ENCODE data around the gene ADAMTS4. TPM values are rescaled to one million over a fixed set of nuclear protein-coding genes. Genes with fewer than 3 reads are reported as not detected.
A peak's percentile ranks its signal among the peaks of the same experiment; 100 is the strongest.

ADAMTS4 gene
- total and polyA plus RNA-seq, 9 of the 15 experiments (the other 6 are each of a cell fraction or from before 2014, with no cell fraction given), result 0.07 to 3.7 (median 0.41) TPM

DNA sequence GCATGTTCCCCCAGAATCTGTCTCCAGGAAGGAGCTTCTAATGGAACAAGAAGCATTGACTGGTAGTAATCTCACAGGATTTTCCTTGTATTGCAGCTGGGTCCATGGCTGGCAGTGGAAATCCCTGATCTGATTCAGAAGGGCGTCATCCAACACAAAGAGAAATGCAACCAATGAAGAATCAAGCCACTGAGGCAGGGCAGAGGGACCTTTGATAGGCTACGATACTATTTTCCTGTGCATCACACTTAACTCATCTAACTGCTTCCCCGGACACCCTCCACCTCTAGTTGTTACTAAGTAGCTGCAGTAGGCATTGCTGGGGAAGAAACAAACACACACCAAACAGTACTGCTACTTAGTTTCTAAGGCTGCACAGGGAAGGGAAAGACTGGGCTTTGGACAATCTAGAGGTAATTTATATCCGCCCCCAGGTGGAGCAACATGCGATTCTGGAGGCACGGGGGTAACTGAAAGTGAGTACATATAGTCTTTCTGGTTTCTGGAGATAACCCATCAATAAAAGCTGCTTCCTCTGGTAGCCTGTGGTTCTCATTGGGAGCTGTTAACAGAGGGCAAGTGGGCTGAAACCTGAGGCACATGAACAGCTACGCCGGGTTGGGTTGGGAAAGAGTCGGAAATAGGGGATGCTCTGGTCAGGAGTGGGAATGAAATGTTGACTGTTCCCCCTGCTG lies 40.4 kb downstream of the ADAMTS4 start:
- peak overlapping the region; percentile 58 for H3K27ac ChIP-seq (ENCODE audit: extremely low read depth, low read depth, low read length)
- peaks cover 58% of the 10 kb centered on the region for H3K79me2 ChIP-seq (ENCODE audit: control insufficient read depth, insufficient read depth, low read length)
- FAIRE-seq, result no peak
- peak overlapping the region; percentile 95 for H3K4me2 ChIP-seq (ENCODE audit: insufficient read depth, low read length)
- POLR2A ChIA-PET, result interaction anchor here (0.5 to 2.2 kb wide), 11 partner anchors 8 to 451 kb away, joined by 3 to 10 read pairs (median 3); partner anchors contain the start of genes DEDD and PPOX
- no peaks in the 10 kb centered on the region for H3K27me3 ChIP-seq (ENCODE audit: control insufficient read depth in 2 of 2, insufficient read depth in 2 of 2, low read length in 2 of 2)
- BruUV-seq (replicated peaks), result no TSS peak
- H4K20me1 ChIP-seq (replicated peaks; ENCODE audit: control insufficient read depth, insufficient read depth, low read length), result no peaks in the 10 kb centered on the region
- intact Hi-C loops (cut with micrococcal nuclease), result loop anchor here (2.0 kb wide), 1 partner anchor 18 kb away; the partner anchor contains the start of gene B4GALT3
- DNase-seq (ENCODE audit: extremely low read depth in 1 of 4, low spot score in 3 of 4), result peak in 3 of 4 experiments; percentile 38 to 71 (median 52)
- in situ Hi-C loops (cut with MboI), result no loop called here
- 28% methylated on average over 9 of the region's 9 CpGs for WGBS (ENCODE audit: insufficient coverage, low coverage, missing lambda C conversion rate)
- CTCF ChIA-PET (ENCODE audit: low intra/inter-chr PET ratio), result no interaction called here
- no peaks in the 10 kb centered on the region for H3K9me3 ChIP-seq (replicated peaks; ENCODE audit: control insufficient read depth, insufficient read depth, low read depth, low read length)
- no peaks in the 10 kb centered on the region for H3K9me1 ChIP-seq (ENCODE audit: control insufficient read depth, insufficient read depth, low read length)
- TF ChIP-seq NR1H2 (CRISPR knock-in tag; IDR thresholded peaks at IDR 0.05), result no peak
- TF ChIP-seq JUND (IDR thresholded peaks at IDR 0.05; ENCODE audit: borderline replicate concordance, low read depth, low read length), result no peak
- TF ChIP-seq JUND (tag; IDR thresholded peaks at IDR 0.05; ENCODE audit: borderline replicate concordance, low read depth, low read length), result no peak
- TF ChIP-seq TEAD4 (IDR thresholded peaks at IDR 0.05; ENCODE audit: low read length), result no peak
- TF ChIP-seq TEAD4 (CRISPR knock-in tag; IDR thresholded peaks at IDR 0.05; ENCODE audit: borderline replicate concordance), result no peak
- no peak for TF ChIP-seq ZBED1 (IDR thresholded peaks at IDR 0.05)
- TF ChIP-seq CBFA2T2 (conservative IDR thresholded peaks at IDR 0.05), result 0 out of 2 replicates have a peak, but pooled peaks have one; percentile 9
- TF ChIP-seq, protein P1, sequence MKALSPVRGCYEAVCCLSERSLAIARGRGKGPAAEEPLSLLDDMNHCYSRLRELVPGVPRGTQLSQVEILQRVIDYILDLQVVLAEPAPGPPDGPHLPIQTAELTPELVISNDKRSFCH (CRISPR knock-in tag; IDR thresholded peaks at IDR 0.05), result no peak
- TF ChIP-seq, protein P1 (tag; IDR thresholded peaks at IDR 0.05), result no peak
- peak; percentile 52 for TF ChIP-seq CBFA2T3 (IDR thresholded peaks at IDR 0.05)
- TF ChIP-seq XRCC5 (IDR thresholded peaks at IDR 0.05; ENCODE audit: low read depth, low read length), result no peak
- TF ChIP-seq KAT7 (CRISPR knock-in tag; IDR thresholded peaks at IDR 0.05; ENCODE audit: borderline replicate concordance), result no peak
- TF ChIP-seq RAD21 (CRISPR knock-in tag; conservative IDR thresholded peaks at IDR 0.05 in 1 of 2, IDR thresholded peaks at IDR 0.05 in 1 of 2), result 0 out of 4 replicates have a peak, but pooled peaks of 1 of the 2 experiments have one; percentile 16
- no peak for TF ChIP-seq MECOM (CRISPR knock-in tag; IDR thresholded peaks at IDR 0.05)
- TF ChIP-seq, protein P2, sequence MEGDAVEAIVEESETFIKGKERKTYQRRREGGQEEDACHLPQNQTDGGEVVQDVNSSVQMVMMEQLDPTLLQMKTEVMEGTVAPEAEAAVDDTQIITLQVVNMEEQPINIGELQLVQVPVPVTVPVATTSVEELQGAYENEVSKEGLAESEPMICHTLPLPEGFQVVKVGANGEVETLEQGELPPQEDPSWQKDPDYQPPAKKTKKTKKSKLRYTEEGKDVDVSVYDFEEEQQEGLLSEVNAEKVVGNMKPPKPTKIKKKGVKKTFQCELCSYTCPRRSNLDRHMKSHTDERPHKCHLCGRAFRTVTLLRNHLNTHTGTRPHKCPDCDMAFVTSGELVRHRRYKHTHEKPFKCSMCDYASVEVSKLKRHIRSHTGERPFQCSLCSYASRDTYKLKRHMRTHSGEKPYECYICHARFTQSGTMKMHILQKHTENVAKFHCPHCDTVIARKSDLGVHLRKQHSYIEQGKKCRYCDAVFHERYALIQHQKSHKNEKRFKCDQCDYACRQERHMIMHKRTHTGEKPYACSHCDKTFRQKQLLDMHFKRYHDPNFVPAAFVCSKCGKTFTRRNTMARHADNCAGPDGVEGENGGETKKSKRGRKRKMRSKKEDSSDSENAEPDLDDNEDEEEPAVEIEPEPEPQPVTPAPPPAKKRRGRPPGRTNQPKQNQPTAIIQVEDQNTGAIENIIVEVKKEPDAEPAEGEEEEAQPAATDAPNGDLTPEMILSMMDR (IDR thresholded peaks at IDR 0.05 in 2 of 3, conservative IDR thresholded peaks at IDR 0.05 in 1 of 3; ENCODE audit: insufficient read depth in 2 of 3, low read depth in 1 of 3, low read length in 3 of 3), result 0 out of 6 replicates have a peak, but pooled peaks of 1 of the 3 experiments have one; percentile 17
- TF ChIP-seq PML (IDR thresholded peaks at IDR 0.05; ENCODE audit: low read length), result 0 out of 2 replicates have a peak, but pooled peaks have one; percentile 9
- no peak for TF ChIP-seq ZNF175 (CRISPR knock-in tag; IDR thresholded peaks at IDR 0.05; ENCODE audit: low read depth)
- no peak for TF ChIP-seq ZC3H8 (IDR thresholded peaks at IDR 0.05)
- peaks cover 51% of the 10 kb centered on the region for H3K36me3 ChIP-seq (ENCODE audit: control insufficient read depth, insufficient read depth, low read length)
- H3K4me3 ChIP-seq, result peak overlapping the region; percentile 75
- ATAC-seq, result peak; percentile 4
- H3K4me1 ChIP-seq (replicated peaks in 1 of 2; ENCODE audit: control insufficient read depth in 2 of 2, insufficient read depth in 2 of 2, low read length in 2 of 2), result peaks cover 43 to 54% of the 10 kb centered on the region in 2 experiments
- peak overlapping the region; percentile 77 to 98; a peak in 3 of 4 replicates for H3K9ac ChIP-seq (ENCODE audit: insufficient read depth in 1 of 2, low read depth in 2 of 2, low read length in 2 of 2)
- peak overlapping the region; percentile 92 for H2AFZ ChIP-seq (ENCODE audit: low read depth, low read length)
